Iris pigment epithelial cell (primary cell): ENCODE measurements around the gene THSD4.

Source experiments
- DNase-seq: peaks from one replicate; pipeline ENCODE4 v3.0.0-alpha.2; 2011; ENCODE audit warnings: low read depth

The THSD4 gene

DNA sequence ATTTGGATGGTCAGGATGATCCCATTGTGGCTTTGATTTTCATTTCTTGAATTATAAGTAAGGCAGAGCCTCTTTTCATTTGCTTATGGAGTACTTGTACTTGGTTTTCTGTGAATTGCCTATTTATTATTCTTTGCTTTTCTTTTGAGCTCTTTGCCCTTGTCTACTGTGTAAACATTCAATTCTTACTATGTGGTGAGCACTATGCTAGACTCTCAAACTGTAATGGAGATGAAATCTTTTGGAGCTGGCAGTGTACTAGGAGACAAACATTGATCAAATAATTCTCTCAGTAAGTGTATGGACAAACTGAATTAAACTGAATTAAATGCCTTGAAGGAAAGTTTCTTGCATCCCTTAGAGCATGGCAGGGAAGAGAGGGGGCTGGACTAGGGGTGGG, 608.1 kb downstream of the THSD4 start:
- no peak for DNase-seq

DNA sequence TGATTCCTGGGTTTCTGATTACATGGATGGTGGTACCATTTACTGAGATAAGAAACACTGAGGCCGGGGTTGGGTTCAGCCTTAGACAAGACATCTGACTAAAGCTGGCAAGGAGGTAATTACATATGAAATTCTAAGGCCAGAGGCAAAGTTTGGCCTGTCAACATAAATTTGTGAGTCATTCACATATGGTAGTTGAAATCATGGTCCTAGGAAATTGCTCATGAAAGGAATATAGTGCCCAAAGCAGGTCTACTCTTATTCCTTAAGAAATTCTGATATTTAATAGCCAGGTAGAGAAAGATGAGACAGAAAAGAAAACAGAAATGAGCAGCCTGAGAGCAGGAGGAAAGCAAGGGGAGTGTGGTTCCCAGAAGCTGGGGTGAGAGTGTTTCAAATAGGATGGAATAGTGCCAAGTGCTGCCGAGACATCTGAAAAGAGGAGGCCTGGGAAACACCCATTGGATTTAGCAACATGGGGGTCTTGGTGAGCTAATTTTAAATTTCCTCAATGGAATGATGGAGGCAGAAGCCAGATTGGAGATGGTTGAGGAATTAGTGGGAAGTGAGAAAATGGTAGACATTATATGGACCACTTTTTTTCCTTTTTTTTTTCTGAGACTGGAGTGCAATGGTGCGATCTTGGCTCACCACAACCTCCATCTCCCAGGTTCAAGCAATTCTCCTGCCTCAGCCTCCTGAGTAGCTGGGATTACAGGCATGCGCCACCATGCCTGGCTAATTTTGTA, 610.1 kb downstream of the THSD4 start:
- peak; percentile 69 for DNase-seq

DNA sequence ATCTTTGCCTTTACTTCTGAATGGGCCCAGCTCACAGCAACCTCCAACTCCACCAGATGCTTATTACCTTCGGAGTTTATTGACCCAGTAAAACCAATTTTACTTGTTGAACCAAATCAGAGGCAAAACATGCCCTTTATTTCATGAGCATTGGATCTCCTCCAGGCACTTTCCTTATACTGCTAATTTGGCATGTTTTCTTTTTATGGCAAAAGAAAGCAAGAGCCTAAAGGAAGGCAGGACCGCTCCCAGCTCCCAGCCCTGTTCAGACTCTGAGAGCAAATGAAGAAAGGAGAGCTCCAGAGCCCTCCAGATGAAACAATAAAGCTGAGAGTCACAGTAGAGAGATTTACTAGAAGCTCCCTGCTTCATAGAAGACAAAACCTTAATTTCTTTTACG, 613.6 kb downstream of the THSD4 start:
- no peak for DNase-seq

DNA sequence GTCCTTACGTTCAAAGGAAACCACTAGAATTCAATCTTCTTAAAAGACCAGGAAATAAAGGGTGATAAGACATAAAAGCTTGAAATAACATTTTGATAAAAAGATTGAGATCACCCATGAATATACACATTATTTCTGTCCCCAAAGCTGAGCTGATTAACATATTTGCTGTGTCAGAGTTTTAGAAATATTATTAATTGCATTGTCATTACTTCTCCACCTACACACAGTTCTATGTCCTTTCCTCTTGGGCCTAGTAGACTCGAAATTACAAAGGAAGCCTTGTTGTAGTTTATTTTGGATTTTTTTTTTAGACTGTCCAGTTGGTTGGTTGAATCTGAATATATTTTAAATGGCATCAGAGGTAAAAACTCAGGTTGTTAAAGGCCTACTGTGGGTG, 614.0 kb downstream of the THSD4 start:
- DNase-seq: no peak

DNA sequence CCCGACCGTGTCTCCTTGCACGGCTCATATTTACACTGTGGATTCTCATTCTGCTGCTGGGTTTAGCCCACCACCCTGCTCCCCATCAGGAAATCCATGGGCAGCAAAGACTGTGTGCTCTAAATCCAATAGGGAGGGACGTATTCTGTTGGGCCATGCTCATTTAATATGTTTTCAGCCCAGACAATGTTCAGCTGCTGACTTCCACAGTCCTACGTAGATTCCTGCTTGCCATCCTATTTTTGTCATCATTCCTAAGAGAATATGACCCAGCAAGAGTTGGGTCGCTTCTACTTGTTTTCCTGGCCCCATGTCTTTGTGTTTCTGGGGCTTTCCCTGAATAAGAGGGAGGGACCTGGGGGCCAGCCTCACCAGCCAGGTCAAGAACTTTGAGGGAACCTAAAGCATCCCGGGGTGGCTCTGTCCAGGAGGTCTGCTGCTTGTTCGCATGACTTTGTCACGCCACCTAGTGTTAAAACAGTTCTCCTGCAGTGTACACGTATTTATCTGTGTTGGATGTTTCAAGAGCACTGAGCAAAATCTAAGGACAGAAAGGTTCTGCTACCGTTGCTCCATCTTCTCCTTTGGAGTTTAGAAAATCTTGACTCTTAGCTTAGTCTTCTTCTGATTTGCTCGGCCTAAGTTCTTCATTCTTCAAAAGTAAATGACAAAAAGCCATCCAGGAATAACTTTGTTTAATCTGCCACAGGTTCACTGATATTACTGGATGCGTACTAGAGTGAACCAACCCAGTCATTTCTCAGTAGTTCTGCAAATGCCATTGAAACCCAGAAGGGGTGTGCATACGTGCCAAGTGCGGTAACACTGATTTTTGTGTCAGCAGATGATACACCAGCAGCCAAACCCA, 615.2 kb downstream of the THSD4 start:
- DNase-seq: peak; percentile 76

DNA sequence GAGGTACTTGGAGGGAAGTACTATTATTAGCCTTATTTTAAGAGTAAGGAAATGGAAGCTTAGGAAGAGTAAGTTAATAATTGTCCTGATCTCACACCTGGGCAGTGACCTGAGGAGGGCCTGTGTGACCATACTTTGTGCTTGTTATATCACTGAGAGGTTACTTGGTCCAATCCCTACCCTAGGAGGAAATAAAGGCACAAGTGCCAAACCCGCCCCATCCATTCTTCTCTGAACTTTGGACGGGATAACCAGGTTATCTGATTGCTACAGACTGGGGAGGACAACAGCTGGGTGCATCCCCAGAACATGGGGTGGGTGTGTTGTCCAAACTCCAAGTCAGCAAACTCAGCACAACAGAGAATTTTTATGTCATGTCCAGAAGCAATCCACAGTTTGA, 617.4 kb downstream of the THSD4 start:
- no peak for DNase-seq

DNA sequence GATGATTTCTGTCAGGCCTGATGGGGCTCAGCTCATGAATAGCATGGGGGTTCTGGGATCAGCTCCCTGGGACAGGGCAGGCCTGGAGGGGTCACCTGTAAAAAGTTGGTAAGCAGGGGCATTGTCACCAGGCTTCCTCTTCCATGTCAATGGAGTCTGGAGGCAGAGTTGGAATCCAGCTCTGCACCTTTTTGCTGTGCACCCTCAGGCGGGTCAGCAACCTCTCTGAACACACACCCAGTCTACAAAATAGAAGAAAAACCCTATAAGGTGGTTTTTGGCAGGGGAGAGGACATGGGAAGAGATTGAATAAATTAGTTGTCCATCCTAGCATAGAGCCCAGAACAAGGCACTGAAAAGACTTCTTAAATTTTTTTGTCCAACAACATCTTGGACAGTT, 617.9 kb downstream of the THSD4 start:
- no peak for DNase-seq

DNA sequence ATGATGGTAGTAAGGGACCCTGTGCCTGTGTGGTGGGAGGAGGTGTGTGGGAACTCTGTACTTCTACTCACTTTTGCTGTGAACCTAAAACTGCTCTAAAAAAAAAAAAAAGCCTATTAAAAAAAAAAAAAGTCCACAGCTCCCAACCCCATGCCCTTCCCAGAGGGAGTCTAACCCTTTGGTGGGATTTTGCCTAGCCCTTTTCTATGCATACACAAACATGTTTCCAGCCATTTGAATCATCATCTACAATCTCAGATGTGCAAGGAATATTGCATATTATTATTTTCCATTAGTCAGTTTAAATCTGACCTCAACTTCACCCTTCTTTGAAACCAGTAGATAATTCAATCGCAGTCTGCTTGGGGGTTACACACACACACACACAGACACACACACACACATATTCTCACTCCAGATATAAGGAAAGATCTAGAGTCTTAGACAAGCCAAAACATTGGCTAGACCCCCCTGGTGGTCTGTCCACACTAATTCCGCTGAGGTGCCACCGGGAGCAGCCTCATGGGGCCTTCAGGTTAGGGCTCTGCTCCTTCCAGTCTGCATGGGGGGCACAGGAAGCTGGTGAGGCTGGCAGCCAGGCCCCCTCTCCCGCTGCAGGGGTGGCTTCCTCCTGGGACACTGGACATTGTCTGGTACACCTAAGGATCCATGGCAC, 619.6 kb downstream of the THSD4 start:
- no peak for DNase-seq

DNA sequence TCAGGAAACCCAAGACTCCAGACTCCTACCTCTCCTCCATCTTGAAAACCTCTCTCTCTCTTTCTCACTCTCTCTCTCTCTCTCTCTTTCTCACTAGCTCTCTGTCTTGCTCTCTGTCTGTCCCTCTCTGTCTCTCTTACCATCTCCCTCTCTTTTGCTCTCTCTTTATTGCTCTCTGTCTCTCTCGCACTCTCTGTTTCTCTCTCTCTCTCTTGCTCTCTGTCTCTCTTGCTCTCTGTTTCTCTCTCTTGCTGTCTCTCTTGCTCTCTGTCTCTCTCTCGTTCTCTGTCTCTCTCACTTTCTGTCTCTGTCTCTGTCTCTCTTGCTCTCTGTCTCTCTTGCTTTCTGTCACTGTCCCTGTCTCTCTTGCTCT, 620.1 kb downstream of the THSD4 start:
- no peak for DNase-seq

DNA sequence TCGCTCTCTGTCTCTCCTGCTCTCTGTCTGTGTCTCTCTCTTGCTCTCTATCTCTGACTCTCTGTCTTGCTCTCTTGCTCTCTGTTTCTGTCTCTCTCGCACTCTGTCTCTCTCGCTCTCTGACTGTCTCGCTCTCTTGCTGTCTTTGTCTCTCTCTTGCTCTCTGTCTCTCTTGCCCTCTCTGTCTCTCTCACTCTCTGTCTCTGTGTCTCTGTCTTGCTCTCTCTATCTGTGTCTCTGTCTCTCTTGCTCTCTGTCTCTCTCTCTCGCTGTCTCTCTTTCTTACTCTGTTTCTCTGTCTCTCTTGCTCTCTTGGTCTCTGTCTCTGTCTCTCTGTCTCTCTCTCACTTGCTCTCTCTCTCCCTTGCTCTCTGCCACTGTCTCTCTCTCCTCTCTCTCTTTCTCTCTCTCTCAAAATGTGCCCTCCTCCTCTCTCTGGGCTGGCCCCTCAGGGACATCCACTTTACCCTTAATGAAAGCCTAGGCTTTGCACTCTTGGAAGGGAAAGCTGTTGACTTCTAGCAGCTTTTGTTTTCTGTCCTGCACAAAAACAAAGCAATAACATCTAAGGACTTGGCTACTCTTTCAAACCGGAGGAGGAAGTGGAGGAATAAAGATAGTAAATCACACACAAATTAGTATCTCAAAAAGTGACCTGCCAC, 621.1 kb downstream of the THSD4 start:
- DNase-seq: no peak

DNA sequence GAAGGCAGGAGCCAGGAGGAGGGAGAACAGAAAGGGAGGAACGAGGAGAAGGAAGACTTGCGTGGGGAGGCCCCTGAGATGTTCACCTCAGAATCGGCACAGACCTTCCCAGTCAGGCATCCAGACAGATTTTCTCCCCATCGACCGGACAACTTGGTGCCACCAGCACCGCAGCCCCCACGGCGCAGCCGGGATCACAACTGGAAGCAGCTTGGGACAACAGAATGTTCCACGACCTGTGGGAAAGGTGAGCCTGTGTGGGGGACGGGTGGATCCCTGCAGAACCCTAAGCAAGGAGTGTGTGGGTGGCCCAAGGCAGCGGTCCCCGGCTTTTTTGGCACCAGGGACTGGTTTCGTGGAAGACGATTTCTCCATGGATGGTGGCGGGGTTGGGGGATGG, 622.5 kb downstream of the THSD4 start:
- DNase-seq: no peak

DNA sequence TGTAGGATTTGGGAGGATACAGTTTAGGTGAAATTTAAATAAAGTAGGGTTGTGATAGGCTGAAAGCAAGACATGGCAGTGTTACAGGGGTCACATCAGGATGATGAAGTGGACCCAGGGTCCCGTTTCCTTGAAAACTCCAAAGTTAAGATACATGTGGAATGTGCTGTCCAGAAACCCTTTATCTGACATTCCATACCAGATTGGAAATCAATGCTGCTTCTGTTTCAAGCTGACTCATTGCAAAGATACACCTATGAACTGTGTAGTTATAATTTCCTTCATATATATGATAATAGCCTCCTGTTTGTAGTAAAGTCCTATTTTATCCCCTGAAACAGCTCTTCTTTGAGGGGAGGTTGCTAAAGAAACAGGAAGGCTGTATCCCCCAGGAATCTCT, 624.1 kb downstream of the THSD4 start:
- no peak for DNase-seq

DNA sequence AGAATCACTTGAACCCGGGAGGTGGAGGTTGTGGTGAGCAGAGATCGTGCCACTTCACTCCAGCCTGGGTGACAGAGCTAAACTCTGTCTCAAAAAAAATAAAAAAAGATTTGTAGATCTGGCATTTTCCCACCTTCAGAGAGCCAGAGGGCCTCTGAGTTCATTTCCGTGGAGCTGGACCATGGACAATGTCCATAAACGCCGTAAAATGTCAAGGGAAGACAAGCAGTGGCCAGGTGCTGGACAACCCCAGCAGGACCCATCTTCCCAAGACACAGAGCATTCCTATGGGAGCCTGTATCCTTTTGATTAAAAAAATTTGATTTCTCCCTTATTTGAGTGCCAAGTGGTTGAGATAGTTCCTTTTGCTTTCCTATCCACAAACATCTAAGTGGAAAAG, 627.7 kb downstream of the THSD4 start:
- DNase-seq: no peak

DNA sequence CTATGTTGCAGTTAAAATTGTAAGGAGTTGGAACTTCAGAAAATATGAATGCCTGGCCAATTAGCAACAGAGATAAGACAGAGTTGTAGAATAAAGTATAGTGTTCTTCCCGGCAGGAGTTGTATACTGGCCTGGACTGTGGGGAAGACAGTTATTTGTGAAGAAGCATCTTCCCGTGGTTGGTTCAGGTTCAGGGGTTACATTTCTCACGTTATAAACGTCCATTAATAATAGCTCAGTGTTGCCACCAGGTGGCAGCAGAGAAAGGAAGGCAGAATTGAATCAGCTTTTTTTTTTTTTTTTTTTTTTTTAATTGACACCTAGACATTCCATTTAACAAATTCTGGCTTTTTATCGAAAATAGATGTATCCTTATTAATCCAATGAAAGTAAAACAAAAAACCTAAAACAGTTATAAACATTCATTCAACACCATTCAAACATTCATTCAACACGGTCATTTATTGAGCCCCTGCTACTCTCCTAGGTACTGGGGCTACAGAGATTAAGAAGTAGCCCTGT, 628.7 kb downstream of the THSD4 start:
- DNase-seq: peak; percentile 60

DNA sequence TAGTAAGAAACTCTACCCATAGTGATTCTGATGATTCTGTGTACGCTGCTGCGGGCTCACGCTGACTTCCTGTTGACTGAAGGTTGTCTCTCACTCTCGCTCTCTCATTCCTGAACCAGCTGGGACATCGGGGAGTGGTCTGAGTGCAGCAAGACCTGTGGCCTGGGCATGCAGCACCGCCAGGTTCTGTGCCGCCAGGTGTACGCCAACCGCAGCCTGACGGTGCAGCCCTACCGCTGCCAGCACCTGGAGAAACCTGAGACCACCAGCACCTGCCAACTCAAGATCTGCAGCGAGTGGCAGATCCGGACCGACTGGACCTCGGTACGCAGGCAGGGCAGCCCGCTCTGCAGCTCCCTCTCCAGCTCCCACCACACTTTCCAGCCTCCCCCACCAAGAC, 631.4 kb downstream of the THSD4 start:
- no peak for DNase-seq

DNA sequence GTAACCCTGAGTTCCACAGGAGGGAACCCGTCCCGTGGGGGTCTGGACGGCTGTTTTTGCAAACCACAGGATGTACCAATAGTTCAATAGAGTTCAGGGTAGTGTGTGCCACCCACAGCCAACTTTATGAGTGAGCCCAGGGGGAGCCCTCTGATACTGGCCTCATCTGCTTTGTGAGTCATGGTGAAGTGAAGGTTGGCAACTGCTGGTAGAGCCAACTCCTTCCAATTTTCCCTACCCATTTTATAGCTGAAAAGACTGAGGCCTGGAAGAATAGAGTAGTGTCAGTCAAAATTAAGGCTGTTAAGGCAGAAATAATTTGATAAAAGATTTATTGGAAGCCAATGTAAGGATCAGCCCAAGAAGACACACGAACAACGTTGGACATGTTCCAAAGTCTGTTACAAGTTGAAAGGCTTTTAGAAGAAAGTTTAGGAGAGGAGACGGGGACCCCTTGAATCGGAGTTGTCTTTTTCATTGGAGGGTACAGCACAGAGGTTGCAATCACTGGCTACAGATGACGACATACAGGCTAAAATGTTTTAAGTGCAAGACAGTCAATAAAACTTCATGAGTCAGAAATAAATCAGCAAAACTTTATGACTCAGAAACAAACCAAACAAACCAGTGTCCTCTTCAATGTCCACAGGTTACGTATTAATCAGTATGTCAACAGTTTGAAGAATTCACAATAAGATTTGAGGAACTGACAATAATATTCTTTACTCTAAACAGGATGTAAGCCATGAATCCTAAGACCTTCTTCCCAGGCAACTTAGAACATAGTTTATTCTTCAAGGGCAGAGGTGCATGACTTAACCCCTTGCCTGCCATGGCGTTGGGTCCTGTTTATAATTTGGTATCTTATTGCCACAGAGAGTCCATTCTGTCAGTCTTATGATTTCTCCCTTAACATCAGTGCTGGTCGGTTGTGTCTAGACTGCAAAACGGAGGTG, 632.1 kb downstream of the THSD4 start:
- peak; percentile 93 for DNase-seq

DNA sequence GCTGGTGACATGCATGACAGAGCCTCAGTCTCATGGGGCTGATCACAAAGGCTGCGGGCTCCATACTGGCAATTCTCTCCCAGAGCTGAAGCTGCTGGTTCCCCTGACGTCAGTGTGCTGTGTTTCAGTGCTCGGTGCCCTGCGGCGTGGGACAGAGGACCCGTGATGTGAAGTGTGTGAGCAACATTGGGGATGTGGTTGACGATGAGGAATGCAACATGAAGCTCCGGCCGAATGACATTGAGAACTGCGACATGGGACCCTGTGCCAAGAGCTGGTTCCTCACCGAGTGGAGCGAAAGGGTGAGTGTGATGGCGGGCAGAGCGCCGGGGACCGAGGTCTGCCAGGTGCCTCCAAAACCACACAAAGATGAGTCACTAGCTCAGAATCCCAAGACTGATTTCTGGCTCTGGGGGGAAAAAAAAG, 633.0 kb downstream of the THSD4 start:
- peak; percentile 69 for DNase-seq

DNA sequence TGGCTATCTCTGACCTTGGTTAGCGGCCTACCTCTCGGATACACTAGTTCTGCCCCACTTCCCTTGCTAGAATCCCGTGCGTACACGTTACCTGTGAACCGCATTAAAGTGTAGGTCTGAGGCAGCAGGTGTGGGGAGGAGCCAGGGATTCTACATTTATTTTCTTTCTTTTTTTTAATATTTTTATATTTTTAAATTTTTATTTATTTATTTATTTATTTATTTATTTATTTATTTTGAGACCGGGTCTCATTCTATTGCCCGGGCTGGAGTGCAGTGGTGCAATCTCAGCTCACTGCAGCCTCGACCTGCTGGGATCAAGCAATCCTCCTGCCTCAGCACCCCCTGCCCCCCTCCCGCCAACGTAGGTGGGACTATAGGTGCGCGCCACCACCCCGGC, 634.2 kb downstream of the THSD4 start:
- no peak for DNase-seq

DNA sequence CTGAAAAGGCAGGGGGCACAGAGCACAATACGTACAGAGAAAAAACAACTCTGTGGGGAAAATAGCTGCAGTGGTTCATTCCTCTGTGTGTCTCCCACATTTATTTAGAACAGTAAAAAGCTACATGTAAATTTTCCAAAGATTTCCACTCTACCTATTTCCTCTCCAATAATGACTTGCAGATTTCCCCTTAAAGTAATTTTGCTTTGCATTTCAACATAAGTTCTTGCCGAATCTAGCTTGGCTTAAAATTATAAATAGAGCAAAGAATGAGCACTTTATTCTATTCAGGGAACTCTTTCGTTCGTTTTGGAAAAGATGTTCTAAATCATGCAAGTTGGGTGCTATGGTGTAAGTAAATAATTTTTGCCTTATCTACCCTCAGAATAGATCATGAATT, 636.9 kb downstream of the THSD4 start:
- no peak for DNase-seq

DNA sequence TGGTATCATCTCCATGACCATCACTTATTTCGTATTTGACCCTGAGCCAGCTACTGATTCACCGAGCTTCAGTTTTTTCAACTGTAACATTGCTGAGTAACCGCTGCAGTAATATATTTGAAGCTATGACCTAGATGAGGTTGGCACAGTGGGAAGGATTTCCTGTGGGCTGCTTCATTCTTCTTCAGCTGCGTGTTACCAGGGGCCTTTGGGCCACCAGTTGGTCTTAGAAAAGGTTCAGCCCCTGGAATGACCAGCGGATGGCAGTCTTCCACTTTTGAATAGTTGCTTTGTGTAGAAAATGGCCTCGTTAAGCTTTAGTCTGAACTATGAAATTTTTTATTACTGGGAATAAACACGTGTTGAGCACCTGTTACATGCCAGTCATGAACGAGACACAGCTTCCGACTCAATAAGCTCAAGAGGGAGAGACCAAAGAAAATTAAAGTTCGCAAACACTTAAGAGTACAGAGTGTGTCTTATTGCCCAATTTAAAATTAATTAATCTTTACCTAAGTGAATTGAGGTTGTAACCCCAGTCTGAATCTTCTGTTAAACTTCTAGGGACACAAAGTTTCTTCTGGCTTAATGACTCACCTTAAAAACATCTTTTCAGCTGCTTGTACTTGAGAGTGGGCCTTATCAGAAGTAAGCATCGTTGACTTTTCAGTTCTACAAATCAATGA, 637.5 kb downstream of the THSD4 start:
- peak; percentile 97 for DNase-seq
